HepG2 (cell line): ENCODE measurements around the gene FAM156A. TPM values are rescaled to one million over a fixed set of nuclear protein-coding genes. Genes with fewer than 3 reads are reported as not detected.

ENCODE experiments used
- CTCF ChIP-seq: sonication (generic); formaldehyde crosslinking; IDR thresholded peaks from 2 replicates; pipeline ENCODE4 v1.5.0; 2020; ENCODE audit warnings: mild to moderate bottlenecking, missing genetic modification reagents, moderate library complexity
- E2F1 ChIP-seq: sonication (generic); formaldehyde crosslinking; IDR thresholded peaks from 2 replicates; pipeline ENCODE4 v1.5.0; 2020; ENCODE audit warnings: missing genetic modification reagents
- EHMT2 ChIP-seq: fragments of 200-600 bp; sonication (generic); IDR thresholded peaks from 2 replicates; pipeline ENCODE4 v1.7.0; 2017; ENCODE audit warnings: antibody characterized with exemption, low read depth, low read length, borderline replicate concordance
- ELF1 ChIP-seq: sonication (generic); formaldehyde crosslinking; IDR thresholded peaks from 2 replicates; pipeline ENCODE4 v1.4.0; 2020; ENCODE audit warnings: missing genetic modification reagents
- FLYWCH1 ChIP-seq: sonication (generic); formaldehyde crosslinking; IDR thresholded peaks from 2 replicates; pipeline ENCODE4 v1.8.1; 2023; ENCODE audit warnings: mild to moderate bottlenecking, missing genetic modification reagents
- FOSL2 ChIP-seq: sonication (generic); formaldehyde crosslinking; IDR thresholded peaks from 2 replicates; pipeline ENCODE4 v1.4.0; 2020; ENCODE audit warnings: missing genetic modification reagents
- HNRNPK ChIP-seq: fragments of 200-400 bp; formaldehyde crosslinking; IDR thresholded peaks from 2 replicates; pipeline ENCODE4 v1.6.1; 2018; ENCODE audit warnings: low read length, low read depth, moderate library complexity, mild to moderate bottlenecking; ENCODE audit not compliant: poor library complexity, severe bottlenecking
- MATR3 ChIP-seq: sonication (generic); formaldehyde crosslinking; IDR thresholded peaks from 2 replicates; pipeline ENCODE4 v1.4.0; 2020; ENCODE audit warnings: missing genetic modification reagents
- MXD3 ChIP-seq: IDR thresholded peaks from 2 replicates; pipeline ENCODE4 v1.6.1; 2016; ENCODE audit warnings: mild to moderate bottlenecking, missing biosample characterization, missing genetic modification reagents
- NFIB ChIP-seq: sonication (generic); formaldehyde crosslinking; IDR thresholded peaks from 2 replicates; pipeline ENCODE4 v1.9.0; 2021; ENCODE audit warnings: missing genetic modification reagents, mild to moderate bottlenecking, borderline replicate concordance
- PBX3 ChIP-seq: sonication (generic); formaldehyde crosslinking; IDR thresholded peaks from 2 replicates; pipeline ENCODE4 v1.8.1; 2023; ENCODE audit warnings: missing genetic modification reagents, inconsistent platforms, borderline replicate concordance
- PHB2 ChIP-seq: fragments of 450-650 bp; IDR thresholded peaks from 2 replicates; pipeline ENCODE4 v1.6.1; 2018; ENCODE audit not compliant: partially characterized antibody
- PLSCR1 ChIP-seq: sonication (generic); formaldehyde crosslinking; IDR thresholded peaks from 2 replicates; pipeline ENCODE4 v1.5.0; 2020; ENCODE audit warnings: missing genetic modification reagents, mild to moderate bottlenecking, borderline replicate concordance
- RCOR2 ChIP-seq: IDR thresholded peaks from 2 replicates; pipeline ENCODE4 v1.6.1; 2016; ENCODE audit warnings: missing biosample characterization, missing genetic modification reagents
- THAP7 ChIP-seq: sonication (generic); formaldehyde crosslinking; IDR thresholded peaks from 2 replicates; pipeline ENCODE4 v1.8.1; 2023; ENCODE audit warnings: mild to moderate bottlenecking, missing genetic modification reagents
- XRCC5 ChIP-seq: fragments of 200-400 bp; formaldehyde crosslinking; optimal IDR thresholded peaks from 2 replicates; pipeline ENCODE3; 2017; ENCODE audit warnings: mild to moderate bottlenecking, low read length
- ZNF10 ChIP-seq: sonication (generic); formaldehyde crosslinking; IDR thresholded peaks from 2 replicates; pipeline ENCODE4 v1.4.0; 2020; ENCODE audit warnings: mild to moderate bottlenecking, low read depth, missing genetic modification reagents, borderline replicate concordance
- ZNF274 ChIP-seq: sonication (generic); formaldehyde crosslinking; IDR thresholded peaks from 2 replicates; pipeline ENCODE4 v1.5.1; 2020; ENCODE audit warnings: mild to moderate bottlenecking, missing genetic modification reagents
- ZNF547 ChIP-seq: sonication (generic); formaldehyde crosslinking; IDR thresholded peaks from 2 replicates; pipeline ENCODE4 v1.5.1; 2020; ENCODE audit warnings: mild to moderate bottlenecking, missing genetic modification reagents
- ZNF550 ChIP-seq: sonication (generic); formaldehyde crosslinking; IDR thresholded peaks from 2 replicates; pipeline ENCODE4 v1.4.0; 2020; ENCODE audit warnings: mild to moderate bottlenecking, missing genetic modification reagents, borderline replicate concordance
- ZNF616 ChIP-seq: sonication (generic); formaldehyde crosslinking; IDR thresholded peaks from 2 replicates; pipeline ENCODE4 v1.5.0; 2020; ENCODE audit warnings: low read depth, mild to moderate bottlenecking, missing genetic modification reagents
- ZNF746 ChIP-seq: sonication (generic); formaldehyde crosslinking; IDR thresholded peaks from 2 replicates; pipeline ENCODE4 v1.8.0; 2022; ENCODE audit warnings: mild to moderate bottlenecking, missing genetic modification reagents
- ZNF850 ChIP-seq: sonication (generic); formaldehyde crosslinking; conservative IDR thresholded peaks from 2 replicates; pipeline ENCODE4 v1.9.0; 2021; ENCODE audit warnings: mild to moderate bottlenecking, missing genetic modification reagents
- polyA plus RNA-seq, 8 experiments: library from polyadenylated mRNA; depleted of rRNA in 3 of 8; stranded (reverse) in 7 of 8; unstranded in 1 of 8; fragments of >200 nt; fragmentation: Illumina TruSeq in 4 of 8; extraction: Trizol in 4 of 8; gene quantifications; 2 replicates each; pipeline versions ENCODE4 v1.2.1 to v1.2.3, GENCODE V29; 2011 to 2016; ENCODE audit warnings: low read depth in 4 of 8, missing spikeins in 1 of 8, mixed read lengths in 1 of 8; ENCODE audit not compliant: insufficient read depth in 1 of 8
- total RNA-seq, 5 experiments: library from RNA; depleted of rRNA; stranded (reverse); fragments of >200 nt; fragmentation: Illumina TruSeq; extraction: Trizol; gene quantifications; 2 replicates each; pipeline ENCODE4 v1.2.3, GENCODE V29; 2016; ENCODE audit warnings: low read depth in 1 of 5

Gene FAM156A
- total and polyA plus RNA-seq, 2 of the 13 experiments (the other 11 are each of a cell fraction or from before 2014, with no cell fraction given) = 15.4 to 53.8 TPM

- TF ChIP-seq ZNF850 (CRISPR knock-in tag) = no peak
- TF ChIP-seq PBX3 (CRISPR knock-in tag) = no peak
- no peak for TF ChIP-seq ZNF10 (CRISPR knock-in tag)
- TF ChIP-seq MATR3 (CRISPR knock-in tag) = no peak
- peak; percentile 91 for TF ChIP-seq CTCF
- no peak for TF ChIP-seq MXD3 (CRISPR knock-in tag)
- TF ChIP-seq PLSCR1 (CRISPR knock-in tag) = no peak
- TF ChIP-seq FOSL2 = peak; percentile 22; the same call in 1 of the 2 replicates
- no peak for TF ChIP-seq NFIB (CRISPR knock-in tag)
- peak; percentile 36; the same call in 1 of the 2 replicates for TF ChIP-seq E2F1 (CRISPR knock-in tag)
- 0 out of 2 replicates have a peak, but pooled peaks have one; percentile 24 for TF ChIP-seq ZNF274 (CRISPR knock-in tag)
- 0 out of 2 replicates have a peak, but pooled peaks have one; percentile 53 for TF ChIP-seq ZNF616
- TF ChIP-seq FLYWCH1 (CRISPR knock-in tag) = no peak
- TF ChIP-seq RCOR2 (CRISPR knock-in tag) = no peak
- TF ChIP-seq ZNF550 (CRISPR knock-in tag) = no peak
- peak; percentile 18 for TF ChIP-seq XRCC5
- TF ChIP-seq ZNF547 (CRISPR knock-in tag) = no peak
- TF ChIP-seq THAP7 = no peak
- TF ChIP-seq HNRNPK = no peak
- no peak for TF ChIP-seq EHMT2
- no peak for TF ChIP-seq ZNF746 (CRISPR knock-in tag)
- no peak for TF ChIP-seq PHB2
- peak; percentile 66; the same call in 1 of the 2 replicates for TF ChIP-seq ELF1 (CRISPR knock-in tag)
Measured at GRCh38 chrX:52934704-52935469, 23.4 kb downstream of the FAM156A start (continued).
